ENCODE measurements around the gene CACNA2D3.

Gene CACNA2D3

GRCh38 chr3:54294214-54294613, 171.9 kb downstream of the CACNA2D3 start:
- DNase-seq: no peak

- DNase-seq: no peak
Observed at GRCh38 chr3:54296531-54296930, 174.2 kb downstream of the CACNA2D3 start.

- DNase-seq: no peak
Observed at GRCh38 chr3:54299169-54299935, 177.0 kb downstream of the CACNA2D3 start.

- DNase-seq: no peak
Observed at GRCh38 chr3:54303517-54304375, 181.4 kb downstream of the CACNA2D3 start.

- no peak for DNase-seq
Observed at GRCh38 chr3:54304877-54305276, 182.5 kb downstream of the CACNA2D3 start.

- no peak for DNase-seq
Observed at GRCh38 chr3:54305409-54306099, 183.2 kb downstream of the CACNA2D3 start.

- DNase-seq: no peak
Observed at GRCh38 chr3:54307566-54308180, 185.3 kb downstream of the CACNA2D3 start.

- no peak for DNase-seq
Observed at GRCh38 chr3:54309601-54310000, 187.2 kb downstream of the CACNA2D3 start.

GRCh38 chr3:54311211-54311747, 188.9 kb downstream of the CACNA2D3 start:
- no peak for DNase-seq

- no peak for DNase-seq
Observed at GRCh38 chr3:54312156-54312899, 190.0 kb downstream of the CACNA2D3 start.

GRCh38 chr3:54313418-54313817, 191.1 kb downstream of the CACNA2D3 start:
- DNase-seq: no peak

GRCh38 chr3:54321520-54321919, 199.2 kb downstream of the CACNA2D3 start:
- no peak for DNase-seq

- no peak for DNase-seq
Observed at GRCh38 chr3:54322354-54322753, 200.0 kb downstream of the CACNA2D3 start.

- DNase-seq: no peak
Observed at GRCh38 chr3:54324103-54324502, 201.8 kb downstream of the CACNA2D3 start.

- no peak for DNase-seq
Observed at GRCh38 chr3:54326951-54327350, 204.6 kb downstream of the CACNA2D3 start.

GRCh38 chr3:54331341-54331740, 209.0 kb downstream of the CACNA2D3 start:
- DNase-seq: no peak

GRCh38 chr3:54337846-54338245, 215.5 kb downstream of the CACNA2D3 start:
- DNase-seq: no peak

- no peak for DNase-seq
Observed at GRCh38 chr3:54339608-54340007, 217.3 kb downstream of the CACNA2D3 start.

- no peak for DNase-seq
Observed at GRCh38 chr3:54341811-54342210, 219.5 kb downstream of the CACNA2D3 start.

- no peak for DNase-seq
Observed at GRCh38 chr3:54342676-54343075, 220.3 kb downstream of the CACNA2D3 start.

- DNase-seq: no peak
Observed at GRCh38 chr3:54343495-54343894, 221.1 kb downstream of the CACNA2D3 start.
